ENCODE results near the gene B9D1. TPM values are rescaled to one million over a fixed set of nuclear protein-coding genes. Genes with fewer than 3 reads are reported as not detected.
A peak's percentile ranks its signal among the peaks of the same experiment; 100 is the strongest.

The B9D1 gene
- total RNA-seq, 1 donor from 2014 or later = 12.7 TPM

DNA sequence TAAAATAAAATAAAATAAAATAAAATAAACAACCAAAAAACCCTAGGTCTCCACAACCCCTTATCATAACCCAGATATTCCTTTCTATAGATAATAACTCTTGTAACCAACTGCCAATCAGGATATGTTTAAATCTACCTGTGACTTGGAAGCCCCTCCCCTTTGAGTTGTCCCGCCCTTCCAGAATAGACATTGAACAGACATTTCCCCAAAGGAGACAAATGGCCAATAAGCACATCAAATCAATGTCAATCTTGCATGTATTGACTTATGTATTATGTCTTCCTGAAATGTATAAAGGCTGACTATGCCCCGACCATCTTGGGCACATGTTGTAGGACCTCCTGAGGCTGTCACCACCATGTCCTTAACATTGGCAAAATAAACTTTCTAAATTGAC, 14.3 kb upstream of the B9D1 start:
- ATAC-seq = no peak

- ATAC-seq = no peak
Measured at GRCh38 chr17:19375732-19376131, 13.2 kb upstream of the B9D1 start.

GRCh38 chr17:19374136-19374535, 11.6 kb upstream of the B9D1 start:
- ATAC-seq = no peak

- no peak for ATAC-seq
Measured at GRCh38 chr17:19372866-19373504, 10.5 kb upstream of the B9D1 start.

- no peak for ATAC-seq
Measured at GRCh38 chr17:19372439-19372838, 9.9 kb upstream of the B9D1 start.

DNA sequence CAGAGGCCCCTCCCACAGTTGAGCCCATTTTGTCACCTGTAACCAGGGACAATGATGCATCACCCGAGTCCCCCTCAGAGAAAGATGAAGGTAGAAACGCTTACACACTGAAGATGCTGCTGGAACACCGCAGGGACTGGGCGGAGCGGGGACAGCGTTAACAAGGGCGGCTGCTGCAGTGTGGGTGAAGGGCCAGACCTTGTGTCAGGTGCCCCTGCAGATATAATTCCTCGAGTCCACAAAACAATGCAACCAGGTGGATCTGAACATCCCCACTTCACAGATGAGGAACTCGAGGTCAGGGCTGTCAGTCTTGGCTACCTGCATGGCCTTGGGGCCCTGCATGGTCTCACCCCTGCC, 9.5 kb upstream of the B9D1 start:
- no peak for ATAC-seq

DNA sequence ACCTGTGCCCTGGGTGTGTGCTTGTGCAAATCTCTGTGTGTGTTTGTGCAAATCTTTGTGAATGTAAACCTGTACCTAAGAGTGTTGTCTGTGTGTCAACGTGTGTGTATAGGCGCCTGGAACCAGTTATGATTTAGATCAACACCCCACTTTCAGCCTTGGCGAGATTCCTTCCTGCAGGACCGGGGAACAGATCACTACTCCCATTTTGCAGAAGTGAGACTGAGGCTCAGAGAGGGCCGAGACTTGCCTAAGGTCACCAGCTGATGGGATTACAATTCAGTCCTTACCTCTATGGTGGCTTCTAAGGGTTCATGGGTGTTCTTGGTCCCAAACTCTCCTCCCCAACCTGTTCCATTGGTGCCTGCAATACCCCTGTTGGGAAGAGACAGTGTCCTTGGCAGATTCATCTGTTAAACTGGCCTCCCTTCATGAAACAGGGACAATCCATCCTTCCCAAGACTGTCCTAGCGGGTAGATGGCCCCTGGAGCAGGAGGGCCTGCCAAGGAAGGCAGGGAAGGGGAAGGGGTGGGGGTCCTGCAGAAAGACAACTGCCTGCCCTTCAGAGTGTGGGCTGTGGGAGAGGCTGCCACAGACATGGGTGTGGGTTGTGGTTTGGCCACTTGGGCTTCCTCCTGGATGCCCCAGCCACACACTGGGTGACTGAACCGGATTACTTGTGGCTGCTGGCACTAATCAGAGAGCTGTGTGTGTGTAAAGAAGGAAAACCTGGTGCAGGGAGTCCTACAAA, 8.9 kb upstream of the B9D1 start:
- ATAC-seq = peak; percentile 49

- ATAC-seq = peak; percentile 30
Measured at GRCh38 chr17:19370493-19370960, 8.0 kb upstream of the B9D1 start.

DNA sequence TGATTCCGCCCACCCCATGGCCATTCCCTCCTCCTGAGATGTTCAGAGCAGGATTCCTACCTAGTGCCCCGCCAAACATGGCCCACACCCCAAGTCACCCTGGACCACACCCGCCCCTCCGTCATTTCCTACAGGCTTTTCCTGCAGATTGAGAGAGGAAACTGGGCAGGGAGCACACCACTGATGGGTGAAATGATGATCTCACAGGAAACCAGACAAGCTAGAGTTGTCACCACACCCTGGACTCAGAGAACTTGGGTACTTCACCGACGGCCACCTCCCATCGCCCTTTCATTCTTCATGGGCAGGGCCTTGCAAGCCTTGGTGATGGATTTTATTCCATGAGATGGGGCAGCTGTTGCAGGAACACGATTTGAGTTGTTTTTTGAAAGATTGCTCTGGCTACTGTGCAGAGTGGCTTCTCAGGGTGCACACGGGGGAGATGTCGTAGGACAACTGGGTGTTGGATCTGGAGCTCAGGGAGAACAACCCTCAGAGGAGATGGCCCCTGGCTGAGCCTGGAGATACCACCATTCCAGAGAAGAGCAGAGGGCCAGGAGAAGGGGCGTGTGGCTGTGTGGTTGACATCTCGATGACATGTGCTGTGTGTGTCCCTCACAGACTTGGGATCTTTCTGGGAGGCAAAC, 7.4 kb upstream of the B9D1 start:
- peak; percentile 84 for ATAC-seq

- ATAC-seq = peak; percentile 23
Measured at GRCh38 chr17:19369107-19369778, 6.7 kb upstream of the B9D1 start.

DNA sequence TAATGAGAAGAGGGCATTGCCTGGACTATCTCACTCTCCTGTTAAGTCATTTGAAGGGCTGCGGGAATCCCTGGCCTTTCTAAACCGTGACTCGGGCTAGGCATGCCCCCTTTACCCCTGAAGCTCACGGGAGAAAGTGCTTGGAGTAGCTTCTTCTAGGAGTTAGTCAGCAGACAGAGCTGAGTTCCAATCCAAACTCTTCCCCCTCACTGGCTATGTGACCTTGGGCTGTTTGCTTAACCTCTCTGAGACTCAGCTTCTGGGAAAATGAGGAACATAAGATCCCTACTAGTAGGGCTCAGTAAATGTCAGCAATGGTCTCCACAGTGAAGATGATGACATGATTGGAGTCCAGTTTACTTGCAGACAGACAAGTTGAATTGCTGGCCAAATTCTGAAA, 5.7 kb upstream of the B9D1 start:
- no peak for ATAC-seq

- ATAC-seq = no peak
Measured at GRCh38 chr17:19366637-19366972, 4.1 kb upstream of the B9D1 start.

- ATAC-seq = no peak
Measured at GRCh38 chr17:19365833-19366636, 3.5 kb upstream of the B9D1 start.

- no peak for ATAC-seq
Measured at GRCh38 chr17:19365499-19365817, 2.9 kb upstream of the B9D1 start.

DNA sequence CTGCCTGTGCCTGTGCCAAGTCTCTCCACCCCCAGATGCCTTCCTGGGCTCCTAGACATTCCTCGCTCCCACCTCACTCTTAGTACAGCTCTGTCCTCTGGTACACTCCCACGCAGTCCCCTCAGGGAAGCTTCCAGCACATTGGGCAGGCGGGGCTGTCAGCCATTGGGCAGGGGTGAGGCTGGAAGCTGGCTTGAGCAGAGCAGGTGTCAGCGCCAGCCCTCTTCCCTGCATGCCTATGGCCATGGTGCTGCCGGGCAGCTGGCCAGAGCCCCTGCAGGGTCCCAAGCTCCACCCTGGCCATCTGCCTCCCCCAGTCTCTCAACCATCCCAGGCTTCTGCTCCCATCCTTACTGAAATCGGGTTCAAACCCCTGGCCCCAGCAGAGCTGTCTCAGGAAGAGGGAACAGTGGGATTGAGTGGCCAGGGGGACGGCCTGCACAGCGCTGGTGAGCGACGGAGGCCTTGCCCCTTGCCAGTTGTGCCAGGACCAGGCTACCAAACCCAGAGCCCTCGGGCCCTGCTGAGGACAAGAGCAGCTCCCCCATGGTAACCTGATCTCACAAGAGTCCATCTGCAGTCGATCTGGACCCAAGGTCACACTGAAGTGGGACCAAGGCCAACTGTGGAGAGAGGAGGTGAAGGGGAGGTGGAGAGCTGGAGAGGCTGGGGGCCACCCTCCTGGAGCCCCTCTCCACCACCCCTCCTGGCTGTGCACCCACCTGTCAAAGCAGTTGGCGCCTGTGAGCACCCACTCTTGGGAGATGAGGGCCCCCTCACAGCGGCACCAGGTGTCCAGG, 2.4 kb upstream of the B9D1 start:
- ATAC-seq = no peak

DNA sequence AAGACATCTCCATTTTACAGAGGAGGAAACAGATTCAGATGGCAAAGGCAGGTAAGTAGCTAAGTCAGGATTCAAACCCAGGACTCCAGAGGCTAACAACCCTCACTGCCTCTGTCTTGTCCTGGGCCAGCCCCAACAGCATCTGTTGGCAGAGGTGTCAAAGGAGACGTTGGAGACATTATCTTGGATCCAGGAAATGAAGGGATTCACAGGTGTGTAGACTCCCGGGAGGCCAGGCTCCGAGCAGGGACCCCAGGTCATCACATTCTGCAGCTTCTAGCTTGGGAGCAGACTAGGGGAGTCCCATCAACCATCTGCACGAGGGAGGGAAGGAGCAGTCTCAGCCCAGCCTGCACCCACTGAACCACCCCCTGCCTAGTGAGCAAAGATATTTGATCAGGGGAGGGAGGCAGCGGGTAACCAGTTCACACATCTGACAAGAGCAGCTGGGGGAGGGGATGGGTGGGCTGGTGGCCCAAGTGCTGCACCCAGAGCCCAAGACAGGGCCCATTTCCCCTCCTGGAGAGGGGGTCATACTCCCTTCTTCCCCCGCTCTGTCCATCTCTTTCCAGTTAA, 1.0 kb upstream of the B9D1 start:
- no peak for ATAC-seq

DNA sequence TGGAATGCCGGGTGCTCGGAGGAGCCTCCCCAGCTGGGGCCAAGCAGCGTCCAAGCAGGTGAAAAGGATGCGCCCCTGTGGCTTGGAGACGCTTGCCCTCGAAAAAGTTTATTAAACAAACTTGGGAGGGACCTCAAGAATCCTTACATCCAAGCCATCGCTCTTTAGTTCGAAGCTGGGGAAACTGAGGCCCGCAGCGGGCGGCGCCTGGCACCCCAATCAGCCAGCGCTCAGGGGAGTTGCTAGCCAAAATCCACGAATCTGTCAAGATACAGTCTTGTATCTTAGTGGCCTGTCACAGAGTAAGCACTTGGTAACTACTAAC, 553 bp upstream of the B9D1 start:
- ATAC-seq = no peak

DNA sequence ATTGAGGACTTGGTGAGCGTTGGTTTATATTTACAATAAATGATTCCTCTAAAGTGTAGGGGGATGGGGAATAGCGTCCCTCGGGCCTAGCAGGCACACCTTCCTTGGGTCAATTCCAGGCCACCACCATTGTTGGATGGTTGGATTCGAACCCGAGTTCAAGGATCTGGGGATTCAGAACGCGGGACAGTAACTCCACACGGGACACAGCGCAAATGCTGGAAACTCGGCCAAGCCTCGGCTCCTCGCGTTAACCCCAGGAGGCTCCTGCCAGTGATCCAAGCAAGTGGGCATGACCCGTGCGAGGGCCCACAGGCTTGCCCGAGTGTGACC, 613 bp downstream of the B9D1 start:
- ATAC-seq = no peak

GRCh38 chr17:19361326-19361725, 1.2 kb downstream of the B9D1 start:
- ATAC-seq = no peak

- ATAC-seq = no peak
Measured at GRCh38 chr17:19360772-19361171, 1.8 kb downstream of the B9D1 start.

- no peak for ATAC-seq
Measured at GRCh38 chr17:19359856-19360255, 2.7 kb downstream of the B9D1 start.

GRCh38 chr17:19359151-19359550, 3.4 kb downstream of the B9D1 start:
- ATAC-seq = no peak

Data from esophagus mucosa (tissue), 1 donor.